Ascending aorta (tissue), 2 donors: ENCODE measurements around the gene PAPPA. TPM values are rescaled to one million over a fixed set of nuclear protein-coding genes. Genes with fewer than 3 reads are reported as not detected.

Source experiments
- DNase-seq, 2 donors: peaks; one replicate each; pipeline ENCODE4 v3.0.0-alpha.2; 2019; ENCODE audit warnings: low spot score in 2 of 2
- H3K27ac ChIP-seq, 2 donors: fragments of 200-600 bp; sonication (generic); one replicate each; pipeline ENCODE4 v1.5.1; 2016 to 2017; ENCODE audit warnings: mild to moderate bottlenecking in 1 of 2
- H3K27me3 ChIP-seq: fragments of 200-600 bp; sonication (generic); one replicate; pipeline ENCODE4 v1.5.1; 2017
- H3K36me3 ChIP-seq, 2 donors: fragments of 200-600 bp; sonication (generic); one replicate each; pipeline ENCODE4 v1.5.1; 2016
- H3K4me1 ChIP-seq, 2 donors: fragments of 200-600 bp; sonication (generic); one replicate each; pipeline ENCODE4 v1.5.1; 2016 to 2017; ENCODE audit warnings: mild to moderate bottlenecking in 1 of 2
- H3K4me3 ChIP-seq, 2 donors: fragments of 200-600 bp; sonication (generic); one replicate each; pipeline ENCODE4 v1.5.1; 2016 to 2017; ENCODE audit warnings: mild to moderate bottlenecking in 1 of 2
- H3K9me3 ChIP-seq, 2 donors: fragments of 200-600 bp; sonication (generic); one replicate each; pipeline ENCODE4 v1.5.1; 2016
- CTCF ChIP-seq, 3 experiments: fragments of 200-600 bp in 2 of 3; fragments of 450-650 bp in 1 of 3; sonication (generic) in 2 of 3; IDR thresholded peaks; one replicate each; pipeline ENCODE4 v1.5.1; 2016 to 2019; ENCODE audit warnings: antibody characterized with exemption in 3 of 3, mild to moderate bottlenecking in 1 of 3, moderate library complexity in 1 of 3
- intact Hi-C: fragments of 100-400 bp; cut with DNase I; formaldehyde crosslinking; loops from one replicate; pipeline ENCODE4 v1.15.1; 2023
- total RNA-seq: library from RNA; depleted of rRNA; stranded (reverse); fragments of >200 nt; gene quantifications from one replicate; pipeline ENCODE4 v1.1.0, GENCODE V29; 2016

The PAPPA gene
- total RNA-seq, 1 donor from 2014 or later = 6.0 TPM

- no peak overlapping the region for H3K27ac ChIP-seq
- H3K4me3 ChIP-seq = no peak overlapping the region
- H3K9me3 ChIP-seq = no peaks in the 10 kb centered on the region
- peaks cover 0 to 13% of the 10 kb centered on the region in 2 donors for H3K36me3 ChIP-seq
- DNase-seq = no peak
- H3K4me1 ChIP-seq = no peaks in the 10 kb centered on the region
- no peaks in the 10 kb centered on the region for H3K27me3 ChIP-seq
- TF ChIP-seq CTCF (IDR thresholded peaks at IDR 0.05) = no peak
- intact Hi-C loops = no loop called here
Measured at GRCh38 chr9:116342061-116342460, 188.5 kb downstream of the PAPPA start.

GRCh38 chr9:116342941-116343340, 189.3 kb downstream of the PAPPA start:
- no peak for TF ChIP-seq CTCF (IDR thresholded peaks at IDR 0.05)
- DNase-seq = no peak
- no peaks in the 10 kb centered on the region for H3K9me3 ChIP-seq
- no peak overlapping the region for H3K27ac ChIP-seq
- intact Hi-C loops = no loop called here
- H3K36me3 ChIP-seq = peaks cover 0 to 21% of the 10 kb centered on the region in 2 donors
- no peaks in the 10 kb centered on the region for H3K27me3 ChIP-seq
- H3K4me1 ChIP-seq = no peaks in the 10 kb centered on the region
- no peak overlapping the region for H3K4me3 ChIP-seq

- TF ChIP-seq CTCF (IDR thresholded peaks at IDR 0.05) = no peak
Measured at GRCh38 chr9:116344416-116344815, 190.8 kb downstream of the PAPPA start.

GRCh38 chr9:116345393-116345792, 191.8 kb downstream of the PAPPA start:
- no peak overlapping the region for H3K27ac ChIP-seq
- no peak for DNase-seq
- no peaks in the 10 kb centered on the region for H3K4me1 ChIP-seq
- peaks cover 0 to 26% of the 10 kb centered on the region in 2 donors for H3K36me3 ChIP-seq
- H3K4me3 ChIP-seq = no peak overlapping the region
- H3K9me3 ChIP-seq = no peaks in the 10 kb centered on the region
- no peak for TF ChIP-seq CTCF (IDR thresholded peaks at IDR 0.05)
- intact Hi-C loops = no loop called here
- no peaks in the 10 kb centered on the region for H3K27me3 ChIP-seq

More at GRCh38 chr9:116344416-116344815, 190.8 kb downstream of the PAPPA start:
- no peak overlapping the region for H3K27ac ChIP-seq
- no peaks in the 10 kb centered on the region for H3K27me3 ChIP-seq
- H3K36me3 ChIP-seq = peaks cover 0 to 22% of the 10 kb centered on the region in 2 donors
- H3K4me1 ChIP-seq = no peaks in the 10 kb centered on the region
- DNase-seq = no peak
- H3K4me3 ChIP-seq = no peak overlapping the region
- H3K9me3 ChIP-seq = no peaks in the 10 kb centered on the region
- intact Hi-C loops = no loop called here

- no peak for TF ChIP-seq CTCF (IDR thresholded peaks at IDR 0.05)
Measured at GRCh38 chr9:116345817-116346216, 192.2 kb downstream of the PAPPA start.

GRCh38 chr9:116349684-116350083, 196.1 kb downstream of the PAPPA start:
- Histone ChIP-seq H3K27me3 (no peaks in the 10 kb centered on the region), H3K4me3 (no peak overlapping the region), H3K36me3 (peaks cover 0 to 26% of the 10 kb centered on the region in 2 donors), H3K9me3 (no peaks in the 10 kb centered on the region), H3K4me1 (no peaks in the 10 kb centered on the region), H3K27ac (no peak overlapping the region)
- TF ChIP-seq CTCF (IDR thresholded peaks at IDR 0.05) = no peak
- intact Hi-C loops = no loop called here
- DNase-seq = no peak

More at GRCh38 chr9:116345817-116346216, 192.2 kb downstream of the PAPPA start:
- Histone ChIP-seq H3K4me3 (no peak overlapping the region), H3K9me3 (no peaks in the 10 kb centered on the region), H3K27me3 (no peaks in the 10 kb centered on the region), H3K4me1 (no peaks in the 10 kb centered on the region), H3K36me3 (peaks cover 0 to 26% of the 10 kb centered on the region in 2 donors), H3K27ac (no peak overlapping the region)
- intact Hi-C loops = no loop called here
- no peak for DNase-seq
